Fibroblast of lung (primary cell): ENCODE measurements around the gene WDR46. TPM values are rescaled to one million over a fixed set of nuclear protein-coding genes. Genes with fewer than 3 reads are reported as not detected.
A peak's percentile ranks its signal among the peaks of the same experiment; 100 is the strongest.

Experiments
- DNase-seq, 2 donors: peaks; one replicate each; pipeline versions ENCODE4 v3.0.0 to v3.0.0-alpha.2; 2010; ENCODE audit warnings: low read depth in 2 of 2
- H2AFZ ChIP-seq: 2 replicates; pipeline ENCODE4 v1.5.1; 2012; ENCODE audit warnings: low read length, control low read depth, inconsistent platforms
- H3K27ac ChIP-seq: 2 replicates; pipeline ENCODE4 v1.5.1; 2011; ENCODE audit warnings: low read length, control low read depth; ENCODE audit not compliant: insufficient read depth
- H3K27me3 ChIP-seq: 2 replicates; pipeline ENCODE4 v1.5.1; 2011; ENCODE audit warnings: mild to moderate bottlenecking, low read length; ENCODE audit not compliant: control insufficient read depth, insufficient read depth
- H3K36me3 ChIP-seq: 2 replicates; pipeline ENCODE4 v1.5.1; 2011; ENCODE audit warnings: low read length; ENCODE audit not compliant: control insufficient read depth, insufficient read depth
- H3K4me1 ChIP-seq: 2 replicates; pipeline ENCODE4 v1.5.1; 2011; ENCODE audit warnings: low read length; ENCODE audit not compliant: control insufficient read depth, insufficient read depth; ENCODE audit errors: extremely low read depth
- H3K4me2 ChIP-seq: 2 replicates; pipeline ENCODE4 v1.5.1; 2011; ENCODE audit warnings: low read length, control low read depth; ENCODE audit not compliant: insufficient read depth; ENCODE audit errors: extremely low read depth
- H3K4me3 ChIP-seq, 4 experiments: fragments of 200-600 bp in 1 of 4; sonication (generic) in 1 of 4; replicated peaks in 1 of 4; 2 replicates each; pipeline ENCODE4 v1.5.1; 2011 to 2016; ENCODE audit warnings: low read length in 4 of 4, low read depth in 3 of 4, mild to moderate bottlenecking in 3 of 4, control low read depth in 2 of 4, inconsistent platforms in 1 of 4, mixed read lengths in 1 of 4; ENCODE audit not compliant: insufficient read depth in 1 of 4; ENCODE audit errors: control extremely low read depth in 1 of 4
- H3K79me2 ChIP-seq: 2 replicates; pipeline ENCODE4 v1.5.1; 2012; ENCODE audit warnings: mild to moderate bottlenecking, low read length, inconsistent platforms; ENCODE audit not compliant: control insufficient read depth, insufficient read depth
- H3K9ac ChIP-seq: 2 replicates; pipeline ENCODE4 v1.5.1; 2011; ENCODE audit warnings: mild to moderate bottlenecking, low read length, control low read depth; ENCODE audit not compliant: insufficient read depth
- H3K9me3 ChIP-seq: 2 replicates; pipeline ENCODE4 v1.5.1; 2012; ENCODE audit warnings: low read depth, low read length; ENCODE audit not compliant: control insufficient read depth, insufficient read depth
- H4K20me1 ChIP-seq: 2 replicates; pipeline ENCODE4 v1.5.1; 2011; ENCODE audit warnings: low read length; ENCODE audit not compliant: control insufficient read depth, insufficient read depth; ENCODE audit errors: extremely low read depth
- EZH2 ChIP-seq: IDR thresholded peaks from 2 replicates; pipeline ENCODE4 v1.5.1; 2012; ENCODE audit warnings: low read length, control low read depth, mild to moderate bottlenecking; ENCODE audit errors: missing control alignments
- polyA plus RNA-seq, 2 donors: library from polyadenylated mRNA; depleted of rRNA in 1 of 2; stranded (reverse) in 1 of 2; unstranded in 1 of 2; fragments of >200 nt; gene quantifications; 2 replicates each; pipeline ENCODE4 v1.2.1, GENCODE V29; 2011 to 2012; ENCODE audit warnings: missing spikeins in 1 of 2
- total RNA-seq: library from RNA; depleted of rRNA; stranded (reverse); fragments of >200 nt; gene quantifications from 2 replicates; pipeline ENCODE4 v1.2.1, GENCODE V29; 2014
- TF ChIP-seq, protein P1 (sequence below), 2 donors: IDR thresholded peaks in 1 of 2; conservative IDR thresholded peaks in 1 of 2; 1 replicate in 1 of 2; 2 replicates in 1 of 2; pipeline ENCODE4 v1.5.1; 2011 to 2012; ENCODE audit warnings: low read length in 2 of 2, control low read depth in 1 of 2, inconsistent platforms in 1 of 2, low read depth in 1 of 2, mild to moderate bottlenecking in 1 of 2

WDR46 gene
- total and polyA plus RNA-seq, 2 donors (not counting 1 experiment from before 2014, with no cell fraction given) = 31.1 to 55.2 TPM

DNA sequence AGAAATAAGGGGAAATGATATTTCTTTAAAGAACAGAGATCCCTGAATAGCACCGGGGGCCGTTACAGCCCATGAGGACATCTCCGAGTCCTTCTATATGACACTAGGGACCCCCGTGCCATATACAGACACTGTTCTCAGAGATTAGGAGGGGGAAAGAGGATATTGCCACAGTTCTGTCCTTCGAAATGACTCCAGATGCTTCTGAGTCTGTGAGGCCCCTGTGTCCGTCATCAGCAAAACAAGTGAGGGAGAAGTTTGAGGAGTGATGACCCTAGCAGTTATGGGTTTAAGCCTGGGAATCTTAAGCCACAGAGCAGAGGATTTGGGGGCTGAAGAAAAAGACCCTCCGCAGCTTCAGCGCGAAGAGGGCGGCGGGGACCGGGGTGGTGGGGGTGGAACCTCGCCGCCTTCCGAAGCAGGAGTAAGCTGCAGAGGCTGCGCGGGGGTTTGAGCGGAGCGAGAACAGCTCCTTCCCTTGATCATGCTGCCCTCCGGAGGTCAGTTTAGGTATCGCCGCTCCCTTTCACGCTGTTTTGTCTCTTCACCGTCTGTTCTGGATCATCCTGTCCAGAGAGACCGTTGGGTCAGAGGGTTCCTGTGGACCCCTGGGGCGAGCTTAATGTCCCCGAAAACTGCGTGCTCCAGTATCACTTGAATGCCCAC lies 40.9 kb downstream of the WDR46 start:
- Histone ChIP-seq H2AFZ (peak overlapping the region; percentile 86), H3K27ac (peak overlapping the region; percentile 94), H3K4me3 (peak overlapping the region; percentile 42 to 68 (median 57)), H3K27me3 (no peaks in the 10 kb centered on the region), H4K20me1 (no peaks in the 10 kb centered on the region), H3K79me2 (no peaks in the 10 kb centered on the region), H3K4me2 (peak overlapping the region; percentile 100), H3K9me3 (no peaks in the 10 kb centered on the region), H3K36me3 (no peaks in the 10 kb centered on the region), H3K4me1 (peaks cover 16% of the 10 kb centered on the region), H3K9ac (peak overlapping the region; percentile 81)
- no peak for TF ChIP-seq EZH2
- TF ChIP-seq, protein P1, sequence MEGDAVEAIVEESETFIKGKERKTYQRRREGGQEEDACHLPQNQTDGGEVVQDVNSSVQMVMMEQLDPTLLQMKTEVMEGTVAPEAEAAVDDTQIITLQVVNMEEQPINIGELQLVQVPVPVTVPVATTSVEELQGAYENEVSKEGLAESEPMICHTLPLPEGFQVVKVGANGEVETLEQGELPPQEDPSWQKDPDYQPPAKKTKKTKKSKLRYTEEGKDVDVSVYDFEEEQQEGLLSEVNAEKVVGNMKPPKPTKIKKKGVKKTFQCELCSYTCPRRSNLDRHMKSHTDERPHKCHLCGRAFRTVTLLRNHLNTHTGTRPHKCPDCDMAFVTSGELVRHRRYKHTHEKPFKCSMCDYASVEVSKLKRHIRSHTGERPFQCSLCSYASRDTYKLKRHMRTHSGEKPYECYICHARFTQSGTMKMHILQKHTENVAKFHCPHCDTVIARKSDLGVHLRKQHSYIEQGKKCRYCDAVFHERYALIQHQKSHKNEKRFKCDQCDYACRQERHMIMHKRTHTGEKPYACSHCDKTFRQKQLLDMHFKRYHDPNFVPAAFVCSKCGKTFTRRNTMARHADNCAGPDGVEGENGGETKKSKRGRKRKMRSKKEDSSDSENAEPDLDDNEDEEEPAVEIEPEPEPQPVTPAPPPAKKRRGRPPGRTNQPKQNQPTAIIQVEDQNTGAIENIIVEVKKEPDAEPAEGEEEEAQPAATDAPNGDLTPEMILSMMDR (conservative IDR thresholded peaks at IDR 0.05 in 1 of 2, IDR thresholded peaks at IDR 0.05 in 1 of 2; ENCODE audit: low read depth in 1 of 2, low read length in 2 of 2) = peak; percentile 88 to 91
- peak; percentile 73 to 87 for DNase-seq

DNA sequence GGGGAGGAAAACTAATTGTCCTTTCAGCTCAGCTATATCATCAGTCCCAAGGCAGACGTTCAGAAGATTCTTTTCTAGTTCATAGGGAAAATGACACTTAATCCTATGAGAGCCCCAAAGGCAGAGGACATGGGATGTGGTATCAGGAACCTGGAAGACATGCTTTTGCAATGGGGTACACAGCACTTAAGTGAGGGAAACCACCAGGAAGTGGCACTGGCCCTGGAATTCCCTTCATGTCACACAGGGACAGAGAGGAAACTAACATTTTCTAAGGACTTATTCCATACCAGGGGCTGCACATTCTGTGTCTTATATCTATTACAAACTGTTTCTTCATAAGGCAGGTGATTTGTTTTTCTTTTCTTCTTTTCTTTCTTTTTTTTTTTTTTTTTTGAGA lies 45.6 kb downstream of the WDR46 start:
- no peak for TF ChIP-seq EZH2
- TF ChIP-seq, protein P1 (conservative IDR thresholded peaks at IDR 0.05 in 1 of 2, IDR thresholded peaks at IDR 0.05 in 1 of 2; ENCODE audit: low read depth in 1 of 2, low read length in 2 of 2) = no peak
- H3K4me2 ChIP-seq = no peak overlapping the region
- DNase-seq = no peak

DNA sequence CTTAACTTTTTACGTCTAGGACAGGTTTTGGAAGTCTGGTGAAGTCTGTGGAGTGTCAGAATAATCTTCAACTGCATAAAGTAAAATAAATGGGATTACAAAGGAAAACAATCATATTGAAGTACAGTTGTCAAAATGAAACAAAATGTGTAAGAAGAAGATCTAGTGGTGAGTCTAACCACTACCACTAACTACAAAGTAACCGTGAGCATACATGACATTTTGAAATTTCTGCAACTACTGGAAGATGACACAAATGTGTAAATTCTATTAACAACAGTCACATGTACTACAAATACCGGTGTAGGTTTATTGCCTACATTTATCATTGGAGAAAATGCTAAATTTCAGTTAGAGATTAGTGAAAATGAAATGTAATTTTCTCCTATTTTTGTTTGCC lies 47.1 kb downstream of the WDR46 start:
- Histone ChIP-seq H3K4me3 (no peak overlapping the region), H3K4me2 (no peak overlapping the region), H3K79me2 (no peaks in the 10 kb centered on the region), H2AFZ (no peak overlapping the region), H3K9me3 (no peaks in the 10 kb centered on the region), H3K4me1 (no peaks in the 10 kb centered on the region), H3K27ac (no peak overlapping the region), H3K27me3 (peaks cover 6% of the 10 kb centered on the region), H3K36me3 (no peaks in the 10 kb centered on the region), H3K9ac (no peak overlapping the region), H4K20me1 (no peaks in the 10 kb centered on the region)
- TF ChIP-seq, protein P1 (conservative IDR thresholded peaks at IDR 0.05 in 1 of 2, IDR thresholded peaks at IDR 0.05 in 1 of 2; ENCODE audit: low read depth in 1 of 2, low read length in 2 of 2) = no peak
- no peak for TF ChIP-seq EZH2
- no peak for DNase-seq

More for the DNA sequence above, 45.6 kb downstream of the WDR46 start:
- no peaks in the 10 kb centered on the region for H4K20me1 ChIP-seq
- H3K4me1 ChIP-seq = peaks cover 5% of the 10 kb centered on the region
- H3K36me3 ChIP-seq = no peaks in the 10 kb centered on the region
- no peak overlapping the region for H3K9ac ChIP-seq
- H3K9me3 ChIP-seq = no peaks in the 10 kb centered on the region
- H3K27me3 ChIP-seq = peaks cover 6% of the 10 kb centered on the region
- no peak overlapping the region for H2AFZ ChIP-seq
- no peak overlapping the region for H3K4me3 ChIP-seq
- H3K79me2 ChIP-seq = no peaks in the 10 kb centered on the region
- H3K27ac ChIP-seq = no peak overlapping the region
